Heart left ventricle (tissue), 13 donors: ENCODE measurements around the gene STARD8.

Source experiments
- POLR2A ChIP-seq, 2 donors: fragments of 450-650 bp; IDR thresholded peaks; one replicate each; pipeline ENCODE4 v1.6.1; 2017; ENCODE audit warnings: antibody characterized with exemption in 2 of 2, mild to moderate bottlenecking in 2 of 2, moderate library complexity in 2 of 2
- TF ChIP-seq, protein P1 (sequence below), 12 donors: fragments of 200-600 bp; sonication (generic) in 4 of 12; IDR thresholded peaks; one replicate each; pipeline versions ENCODE4 v1.5.0 to v1.8.0; 2018 to 2022; ENCODE audit warnings: antibody characterized with exemption in 12 of 12, mild to moderate bottlenecking in 5 of 12
- donor health status: ischemic (EF 13 %, LVEDD 7.1; RV severe dilation, severe dysfunction).
- donor health status: DM: no; HTN: yes; CAD: no.
- donor health status: DM: no; HTN: no; CAD: no.
- donor health status: ischemic (EF 25% LVEDD 6.9; RV normal size, moderate dysfunction).
- donor health status: ischemic (EF 25% LVEDD 5.7; RV mildly dilated, moderate dysfunction).
- donor health status: ischemic (EF 35%, LVEDD 5.7; RV mildly dilated, moderate dysfunction).
- donor health status: nonischemic (EF 11% LVEDD 7.7; RV severe dilation, severe dysfunction).
- donor health status: DM: yes; HTN: yes; CAD: no.
- donor health status: PGD.
- donor health status: ischemic (EF 29% LVEDD 5.4; RV normal size, mild dysfunction).
- donor health status: nonischemic (EF 23%, LVEDD 6.1; RV moderate dilation, normal function).

DNA sequence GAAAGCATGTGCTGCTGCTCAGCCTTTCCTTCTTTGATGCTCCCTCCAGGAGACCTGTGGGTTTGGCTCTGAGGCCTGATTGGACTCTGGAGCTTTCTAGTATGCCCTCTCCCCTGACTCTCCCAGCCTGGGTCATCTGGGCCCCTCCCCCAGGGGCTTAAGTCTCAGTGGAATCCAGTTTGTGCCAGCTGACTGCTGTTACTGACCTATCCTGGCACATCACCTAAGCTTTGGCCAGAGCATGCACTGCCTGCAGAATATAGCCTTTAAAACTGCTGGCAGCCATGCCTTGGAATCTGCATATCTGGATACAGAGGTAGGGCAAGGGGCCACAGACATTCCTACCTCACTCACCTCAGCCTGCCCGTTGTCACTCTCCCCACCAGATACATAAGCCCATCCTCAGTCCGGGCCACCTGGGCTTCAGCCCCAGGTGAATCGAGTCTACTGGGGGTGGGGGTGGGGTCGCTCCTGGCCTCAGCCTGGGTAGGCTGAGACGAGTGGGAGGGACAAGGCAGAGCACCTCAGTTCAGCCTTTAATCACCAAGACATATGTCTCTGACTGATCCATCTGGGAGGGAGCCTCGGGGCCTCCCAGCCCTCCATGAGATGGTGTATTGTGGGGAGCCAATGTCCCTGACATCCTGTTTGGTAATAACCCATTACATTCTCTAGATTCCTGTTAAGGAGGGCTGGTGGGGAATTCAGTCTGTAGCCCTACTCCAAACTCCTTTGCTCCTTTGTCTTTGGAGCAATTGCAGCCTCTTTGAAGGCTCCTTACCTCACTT, 61.2 kb downstream of the STARD8 start:
- TF ChIP-seq, protein P1, sequence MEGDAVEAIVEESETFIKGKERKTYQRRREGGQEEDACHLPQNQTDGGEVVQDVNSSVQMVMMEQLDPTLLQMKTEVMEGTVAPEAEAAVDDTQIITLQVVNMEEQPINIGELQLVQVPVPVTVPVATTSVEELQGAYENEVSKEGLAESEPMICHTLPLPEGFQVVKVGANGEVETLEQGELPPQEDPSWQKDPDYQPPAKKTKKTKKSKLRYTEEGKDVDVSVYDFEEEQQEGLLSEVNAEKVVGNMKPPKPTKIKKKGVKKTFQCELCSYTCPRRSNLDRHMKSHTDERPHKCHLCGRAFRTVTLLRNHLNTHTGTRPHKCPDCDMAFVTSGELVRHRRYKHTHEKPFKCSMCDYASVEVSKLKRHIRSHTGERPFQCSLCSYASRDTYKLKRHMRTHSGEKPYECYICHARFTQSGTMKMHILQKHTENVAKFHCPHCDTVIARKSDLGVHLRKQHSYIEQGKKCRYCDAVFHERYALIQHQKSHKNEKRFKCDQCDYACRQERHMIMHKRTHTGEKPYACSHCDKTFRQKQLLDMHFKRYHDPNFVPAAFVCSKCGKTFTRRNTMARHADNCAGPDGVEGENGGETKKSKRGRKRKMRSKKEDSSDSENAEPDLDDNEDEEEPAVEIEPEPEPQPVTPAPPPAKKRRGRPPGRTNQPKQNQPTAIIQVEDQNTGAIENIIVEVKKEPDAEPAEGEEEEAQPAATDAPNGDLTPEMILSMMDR (IDR thresholded peaks at IDR 0.05): no peak
- no peak for TF ChIP-seq POLR2A (IDR thresholded peaks at IDR 0.05)
